HUES6 (cell line): Measurements from ENCODE around the gene MYOG.

Source experiments
- H3K27ac ChIP-seq: 2 replicates; pipeline ENCODE4 v1.7.0; 2013; ENCODE audit warnings: low read depth, mild to moderate bottlenecking, low read length, inconsistent platforms
- H3K27me3 ChIP-seq: 2 replicates; pipeline ENCODE4 v1.6.1; 2013; ENCODE audit warnings: low read length; ENCODE audit not compliant: control insufficient read depth, insufficient read depth
- H3K36me3 ChIP-seq: 2 replicates; pipeline ENCODE4 v1.6.1; 2013; ENCODE audit warnings: low read length; ENCODE audit not compliant: control insufficient read depth, insufficient read depth
- H3K4me1 ChIP-seq: 2 replicates; pipeline ENCODE4 v1.6.1; 2013; ENCODE audit warnings: low read length; ENCODE audit not compliant: control insufficient read depth, insufficient read depth
- H3K4me3 ChIP-seq: 2 replicates; pipeline ENCODE4 v1.5.1; 2013; ENCODE audit warnings: low read depth, low read length
- H3K9ac ChIP-seq: one replicate; pipeline ENCODE4 v1.6.1; 2013; ENCODE audit warnings: mild to moderate bottlenecking, low read length
- H3K9me3 ChIP-seq: 2 replicates; pipeline ENCODE4 v1.6.1; 2013; ENCODE audit warnings: low read depth, low read length; ENCODE audit not compliant: control insufficient read depth, insufficient read depth

The MYOG gene

DNA sequence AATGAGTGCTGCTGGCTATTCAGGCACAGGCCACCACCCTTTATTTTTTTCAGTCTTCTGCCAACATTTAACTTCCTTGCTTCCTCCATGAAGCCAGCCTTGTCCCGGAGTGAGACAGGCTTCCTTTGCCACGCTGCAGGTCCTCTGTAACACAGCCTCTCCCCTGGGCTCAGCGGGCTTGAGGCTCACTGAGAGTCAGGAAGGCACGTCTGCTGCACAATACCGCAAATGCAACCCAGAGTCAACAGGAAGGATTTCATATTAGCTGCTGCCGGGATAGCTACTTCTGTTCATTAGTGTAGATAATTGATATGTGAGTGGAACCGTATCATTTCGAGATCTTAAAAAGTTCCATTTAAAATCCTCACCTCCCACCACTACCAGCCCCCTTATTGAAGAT lies 22.5 kb downstream of the MYOG start:
- Histone ChIP-seq H3K36me3 (peaks cover 9% of the 10 kb centered on the region), H3K9me3 (peaks cover 5% of the 10 kb centered on the region; the same call in 1 of the 2 replicates), H3K27ac (no peak overlapping the region), H3K4me3 (no peak overlapping the region), H3K9ac (no peak overlapping the region), H3K4me1 (no peaks in the 10 kb centered on the region; the same call in 1 of the 2 replicates), H3K27me3 (no peaks in the 10 kb centered on the region)

GRCh38 chr1:203060115-203060514 lies 25.7 kb downstream of the MYOG start:
- Histone ChIP-seq H3K27me3 (no peaks in the 10 kb centered on the region), H3K9me3 (peaks cover 5% of the 10 kb centered on the region; the same call in 1 of the 2 replicates), H3K36me3 (peaks cover 8% of the 10 kb centered on the region), H3K27ac (no peak overlapping the region), H3K4me3 (no peak overlapping the region), H3K9ac (no peak overlapping the region), H3K4me1 (peaks cover 15% of the 10 kb centered on the region)

- Histone ChIP-seq H3K27ac (no peak overlapping the region), H3K4me1 (peaks cover 21% of the 10 kb centered on the region), H3K27me3 (no peaks in the 10 kb centered on the region), H3K36me3 (peaks cover 8% of the 10 kb centered on the region), H3K9me3 (peaks cover 5% of the 10 kb centered on the region; the same call in 1 of the 2 replicates), H3K4me3 (no peak overlapping the region), H3K9ac (no peak overlapping the region)
These were observed 26.3 kb downstream of the MYOG start for GRCh38 chr1:203059485-203059884.

DNA sequence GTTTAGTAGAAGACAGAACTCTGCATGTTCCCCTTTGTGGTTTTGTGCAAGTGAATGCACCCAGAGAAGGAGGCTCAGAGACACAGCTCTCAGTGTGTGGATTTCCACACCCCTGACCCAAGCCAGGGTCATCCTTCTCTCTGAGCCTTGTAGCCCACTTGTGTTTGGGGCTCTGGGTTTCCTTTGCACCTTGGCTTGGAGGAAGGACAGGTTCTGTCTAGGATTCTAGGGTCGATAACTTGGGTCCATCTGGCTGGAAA lies 27.2 kb downstream of the MYOG start:
- H3K4me3 ChIP-seq = no peak overlapping the region
- H3K9ac ChIP-seq = no peak overlapping the region
- H3K27ac ChIP-seq = no peak overlapping the region
- H3K27me3 ChIP-seq = no peaks in the 10 kb centered on the region
- peaks cover 8% of the 10 kb centered on the region for H3K36me3 ChIP-seq
- H3K4me1 ChIP-seq = peaks cover 30% of the 10 kb centered on the region
- H3K9me3 ChIP-seq = peaks cover 5% of the 10 kb centered on the region; the same call in 1 of the 2 replicates

- Histone ChIP-seq H3K4me1 (peaks cover 32% of the 10 kb centered on the region), H3K4me3 (no peak overlapping the region), H3K9me3 (peaks cover 5% of the 10 kb centered on the region; the same call in 1 of the 2 replicates), H3K27ac (no peak overlapping the region), H3K36me3 (peaks cover 8% of the 10 kb centered on the region), H3K27me3 (no peaks in the 10 kb centered on the region), H3K9ac (no peak overlapping the region)
These were observed 27.7 kb downstream of the MYOG start for GRCh38 chr1:203057911-203058675.

- Histone ChIP-seq H3K9ac (no peak overlapping the region), H3K27ac (no peak overlapping the region), H3K4me3 (no peak overlapping the region), H3K27me3 (no peaks in the 10 kb centered on the region), H3K36me3 (peaks cover 8% of the 10 kb centered on the region), H3K9me3 (peaks cover 5% of the 10 kb centered on the region; the same call in 1 of the 2 replicates), H3K4me1 (peaks cover 36% of the 10 kb centered on the region)
These were observed 29.3 kb downstream of the MYOG start for GRCh38 chr1:203056516-203056915.

- Histone ChIP-seq H3K27me3 (no peaks in the 10 kb centered on the region), H3K36me3 (peaks cover 4% of the 10 kb centered on the region), H3K4me3 (no peak overlapping the region), H3K9me3 (peaks cover 2% of the 10 kb centered on the region; the same call in 1 of the 2 replicates), H3K4me1 (peaks cover 38% of the 10 kb centered on the region), H3K9ac (no peak overlapping the region), H3K27ac (no peak overlapping the region)
These were observed 29.8 kb downstream of the MYOG start for GRCh38 chr1:203056012-203056411.

- H3K9ac ChIP-seq = no peak overlapping the region
- H3K9me3 ChIP-seq = no peaks in the 10 kb centered on the region
- peaks cover 38% of the 10 kb centered on the region for H3K4me1 ChIP-seq
- H3K27me3 ChIP-seq = no peaks in the 10 kb centered on the region
- 0 out of 2 replicates have a peak, but pooled peaks cover 2% of the 10 kb centered on the region for H3K36me3 ChIP-seq
- no peak overlapping the region for H3K4me3 ChIP-seq
- H3K27ac ChIP-seq = no peak overlapping the region
These were observed 30.5 kb downstream of the MYOG start for GRCh38 chr1:203055161-203055799.

- no peak overlapping the region for H3K4me3 ChIP-seq
- no peak overlapping the region for H3K27ac ChIP-seq
- H3K4me1 ChIP-seq = peaks cover 38% of the 10 kb centered on the region
- no peaks in the 10 kb centered on the region for H3K9me3 ChIP-seq
- H3K9ac ChIP-seq = no peak overlapping the region
- H3K36me3 ChIP-seq = 0 out of 2 replicates have a peak, but pooled peaks cover 2% of the 10 kb centered on the region
- no peaks in the 10 kb centered on the region for H3K27me3 ChIP-seq
These were observed 31.2 kb downstream of the MYOG start for GRCh38 chr1:203054642-203055041.

GRCh38 chr1:203054184-203054583 lies 31.6 kb downstream of the MYOG start:
- Histone ChIP-seq H3K36me3 (0 out of 2 replicates have a peak, but pooled peaks cover 2% of the 10 kb centered on the region), H3K4me1 (peaks cover 38% of the 10 kb centered on the region), H3K9ac (no peak overlapping the region), H3K9me3 (no peaks in the 10 kb centered on the region), H3K27me3 (no peaks in the 10 kb centered on the region), H3K27ac (no peak overlapping the region), H3K4me3 (no peak overlapping the region)

DNA sequence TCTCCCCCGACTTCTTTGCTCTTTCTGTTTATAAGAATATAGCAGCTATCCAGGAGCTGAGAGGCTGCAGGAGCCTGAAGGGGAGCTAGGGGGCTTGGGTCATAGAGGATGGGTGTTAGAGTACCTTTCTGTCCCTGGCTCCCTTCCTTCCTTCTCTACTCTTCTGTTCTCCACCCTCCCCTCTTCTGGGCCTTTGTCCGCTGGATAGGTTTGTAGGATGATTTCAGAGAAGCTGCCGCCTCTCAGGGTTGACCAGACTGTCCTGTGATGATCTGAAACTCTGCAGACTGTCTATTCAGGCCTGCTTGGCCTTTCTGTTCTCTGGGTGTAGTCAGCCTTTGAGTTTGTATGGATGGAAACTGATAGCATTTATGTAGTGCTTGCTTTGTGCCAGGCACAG lies 33.2 kb downstream of the MYOG start:
- Histone ChIP-seq H3K27ac (no peak overlapping the region), H3K9me3 (no peaks in the 10 kb centered on the region), H3K4me1 (peaks cover 42% of the 10 kb centered on the region), H3K4me3 (no peak overlapping the region), H3K27me3 (no peaks in the 10 kb centered on the region), H3K36me3 (0 out of 2 replicates have a peak, but pooled peaks cover 2% of the 10 kb centered on the region), H3K9ac (no peak overlapping the region)
